ENCODE data around the gene ADAM19. TPM values are rescaled to one million over a fixed set of nuclear protein-coding genes. Genes with fewer than 3 reads are reported as not detected.

Gene ADAM19
- total RNA-seq, 3 donors from 2014 or later: 1.9 to 3.6 (median 3.5) TPM

- Histone ChIP-seq H3K4me1 (no peaks in the 10 kb centered on the region), H3K9me3 (no peaks in the 10 kb centered on the region), H3K27ac (peak overlapping the region; percentile 54 to 71), H3K4me3 (peak overlapping the region in 2 of 3 donors; percentile 9 to 37), H3K36me3 (no peaks in the 10 kb centered on the region), H3K27me3 (no peaks in the 10 kb centered on the region)
- TF ChIP-seq POLR2AphosphoS5 (IDR thresholded peaks at IDR 0.05) (no peak), CTCF (IDR thresholded peaks at IDR 0.05) (no peak), POLR2A (IDR thresholded peaks at IDR 0.05) (no peak)
- no peak for DNase-seq (ENCODE audit: low spot score in 2 of 2)
- intact Hi-C loops (cut with DNase I; ENCODE audit: low total_unique reads): no loop called here
Measured at GRCh38 chr5:157541447-157542118, 34.0 kb downstream of the ADAM19 start.

GRCh38 chr5:157540707-157541446 lies 34.7 kb downstream of the ADAM19 start:
- Histone ChIP-seq H3K9me3 (no peaks in the 10 kb centered on the region), H3K27ac (peak overlapping the region; percentile 54 to 71), H3K27me3 (no peaks in the 10 kb centered on the region), H3K36me3 (no peaks in the 10 kb centered on the region), H3K4me3 (peak overlapping the region in 2 of 3 donors; percentile 9 to 37), H3K4me1 (no peaks in the 10 kb centered on the region)
- intact Hi-C loops (cut with DNase I; ENCODE audit: low total_unique reads): no loop called here
- no peak for TF ChIP-seq CTCF (IDR thresholded peaks at IDR 0.05)
- peak in 1 of 3 donors; percentile 56 for TF ChIP-seq POLR2AphosphoS5 (IDR thresholded peaks at IDR 0.05)
- TF ChIP-seq POLR2A (IDR thresholded peaks at IDR 0.05): no peak
- no peak for DNase-seq (ENCODE audit: low spot score in 2 of 2)

- Histone ChIP-seq H3K9me3 (no peaks in the 10 kb centered on the region), H3K4me3 (no peak overlapping the region), H3K36me3 (no peaks in the 10 kb centered on the region), H3K4me1 (no peaks in the 10 kb centered on the region), H3K27ac (peak overlapping the region; percentile 54 to 71), H3K27me3 (no peaks in the 10 kb centered on the region)
- DNase-seq (ENCODE audit: low spot score in 2 of 2): no peak
- intact Hi-C loops (cut with DNase I; ENCODE audit: low total_unique reads): no loop called here
- no peak for TF ChIP-seq POLR2AphosphoS5 (IDR thresholded peaks at IDR 0.05)
- TF ChIP-seq POLR2A (IDR thresholded peaks at IDR 0.05): no peak
- no peak for TF ChIP-seq CTCF (IDR thresholded peaks at IDR 0.05)
Measured at GRCh38 chr5:157540124-157540523, 35.5 kb downstream of the ADAM19 start.

- Histone ChIP-seq H3K9me3 (no peaks in the 10 kb centered on the region), H3K36me3 (no peaks in the 10 kb centered on the region), H3K27ac (peak overlapping the region in 1 of 2 donors; percentile 71), H3K27me3 (no peaks in the 10 kb centered on the region), H3K4me3 (no peak overlapping the region), H3K4me1 (no peaks in the 10 kb centered on the region)
- no peak for DNase-seq (ENCODE audit: low spot score in 2 of 2)
- TF ChIP-seq CTCF (IDR thresholded peaks at IDR 0.05): no peak
- TF ChIP-seq POLR2AphosphoS5 (IDR thresholded peaks at IDR 0.05): no peak
- TF ChIP-seq POLR2A (IDR thresholded peaks at IDR 0.05): no peak
- intact Hi-C loops (cut with DNase I; ENCODE audit: low total_unique reads): no loop called here
Measured at GRCh38 chr5:157539503-157540022, 36.0 kb downstream of the ADAM19 start.

GRCh38 chr5:157538311-157538710 lies 37.3 kb downstream of the ADAM19 start:
- Histone ChIP-seq H3K36me3 (no peaks in the 10 kb centered on the region), H3K9me3 (no peaks in the 10 kb centered on the region), H3K4me1 (no peaks in the 10 kb centered on the region), H3K27me3 (no peaks in the 10 kb centered on the region), H3K27ac (no peak overlapping the region), H3K4me3 (no peak overlapping the region)
- DNase-seq (ENCODE audit: low spot score in 2 of 2): no peak
- TF ChIP-seq POLR2AphosphoS5 (IDR thresholded peaks at IDR 0.05): no peak
- no peak for TF ChIP-seq CTCF (IDR thresholded peaks at IDR 0.05)
- TF ChIP-seq POLR2A (IDR thresholded peaks at IDR 0.05): no peak
- intact Hi-C loops (cut with DNase I; ENCODE audit: low total_unique reads): no loop called here

Measured in breast epithelium (tissue), 4 donors.